WTC11 (cell line): Measurements from ENCODE around the gene PCDHGA4.

Experiments
- CTCF ChIP-seq: fragments of 200-600 bp; IDR thresholded peaks from 2 replicates; pipeline ENCODE4 v1.8.0; 2022; ENCODE audit warnings: antibody characterized with exemption
- KAT7 ChIP-seq: sonication (generic); formaldehyde crosslinking; IDR thresholded peaks from 2 replicates; pipeline ENCODE4 v1.8.1; 2023; ENCODE audit warnings: missing genetic modification reagents, mild to moderate bottlenecking, borderline replicate concordance
- NFYB ChIP-seq: sonication (generic); formaldehyde crosslinking; conservative IDR thresholded peaks from 2 replicates; pipeline ENCODE4 v1.8.0; 2022; ENCODE audit warnings: low read depth, missing genetic modification reagents
- RELA ChIP-seq: sonication (generic); formaldehyde crosslinking; IDR thresholded peaks from 2 replicates; pipeline ENCODE4 v1.8.1; 2022; ENCODE audit warnings: missing genetic modification reagents, mild to moderate bottlenecking, borderline replicate concordance

GRCh38 chr5:141403387-141403786 lies 48.6 kb downstream of the PCDHGA4 start:
- TF ChIP-seq CTCF (no peak), NFYB (no peak), KAT7 (CRISPR knock-in tag) (no peak), RELA (CRISPR knock-in tag) (no peak)
